NK-92 (cell line): ENCODE measurements around the gene MUC5AC.
"Not testable (repeated sequence)": the region's sequence is repeated elsewhere in the genome, so short reads cannot be mapped to it uniquely, and the experiment has no call there.

ENCODE experiments used
- DNase-seq: peaks from one replicate; lab custom pipeline; 2025; ENCODE audit not compliant: unreplicated experiment; lab: John Stamatoyannopoulos, UW

Gene MUC5AC, protein sequence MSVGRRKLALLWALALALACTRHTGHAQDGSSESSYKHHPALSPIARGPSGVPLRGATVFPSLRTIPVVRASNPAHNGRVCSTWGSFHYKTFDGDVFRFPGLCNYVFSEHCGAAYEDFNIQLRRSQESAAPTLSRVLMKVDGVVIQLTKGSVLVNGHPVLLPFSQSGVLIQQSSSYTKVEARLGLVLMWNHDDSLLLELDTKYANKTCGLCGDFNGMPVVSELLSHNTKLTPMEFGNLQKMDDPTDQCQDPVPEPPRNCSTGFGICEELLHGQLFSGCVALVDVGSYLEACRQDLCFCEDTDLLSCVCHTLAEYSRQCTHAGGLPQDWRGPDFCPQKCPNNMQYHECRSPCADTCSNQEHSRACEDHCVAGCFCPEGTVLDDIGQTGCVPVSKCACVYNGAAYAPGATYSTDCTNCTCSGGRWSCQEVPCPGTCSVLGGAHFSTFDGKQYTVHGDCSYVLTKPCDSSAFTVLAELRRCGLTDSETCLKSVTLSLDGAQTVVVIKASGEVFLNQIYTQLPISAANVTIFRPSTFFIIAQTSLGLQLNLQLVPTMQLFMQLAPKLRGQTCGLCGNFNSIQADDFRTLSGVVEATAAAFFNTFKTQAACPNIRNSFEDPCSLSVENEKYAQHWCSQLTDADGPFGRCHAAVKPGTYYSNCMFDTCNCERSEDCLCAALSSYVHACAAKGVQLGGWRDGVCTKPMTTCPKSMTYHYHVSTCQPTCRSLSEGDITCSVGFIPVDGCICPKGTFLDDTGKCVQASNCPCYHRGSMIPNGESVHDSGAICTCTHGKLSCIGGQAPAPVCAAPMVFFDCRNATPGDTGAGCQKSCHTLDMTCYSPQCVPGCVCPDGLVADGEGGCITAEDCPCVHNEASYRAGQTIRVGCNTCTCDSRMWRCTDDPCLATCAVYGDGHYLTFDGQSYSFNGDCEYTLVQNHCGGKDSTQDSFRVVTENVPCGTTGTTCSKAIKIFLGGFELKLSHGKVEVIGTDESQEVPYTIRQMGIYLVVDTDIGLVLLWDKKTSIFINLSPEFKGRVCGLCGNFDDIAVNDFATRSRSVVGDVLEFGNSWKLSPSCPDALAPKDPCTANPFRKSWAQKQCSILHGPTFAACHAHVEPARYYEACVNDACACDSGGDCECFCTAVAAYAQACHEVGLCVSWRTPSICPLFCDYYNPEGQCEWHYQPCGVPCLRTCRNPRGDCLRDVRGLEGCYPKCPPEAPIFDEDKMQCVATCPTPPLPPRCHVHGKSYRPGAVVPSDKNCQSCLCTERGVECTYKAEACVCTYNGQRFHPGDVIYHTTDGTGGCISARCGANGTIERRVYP (N-terminal part only)

DNA sequence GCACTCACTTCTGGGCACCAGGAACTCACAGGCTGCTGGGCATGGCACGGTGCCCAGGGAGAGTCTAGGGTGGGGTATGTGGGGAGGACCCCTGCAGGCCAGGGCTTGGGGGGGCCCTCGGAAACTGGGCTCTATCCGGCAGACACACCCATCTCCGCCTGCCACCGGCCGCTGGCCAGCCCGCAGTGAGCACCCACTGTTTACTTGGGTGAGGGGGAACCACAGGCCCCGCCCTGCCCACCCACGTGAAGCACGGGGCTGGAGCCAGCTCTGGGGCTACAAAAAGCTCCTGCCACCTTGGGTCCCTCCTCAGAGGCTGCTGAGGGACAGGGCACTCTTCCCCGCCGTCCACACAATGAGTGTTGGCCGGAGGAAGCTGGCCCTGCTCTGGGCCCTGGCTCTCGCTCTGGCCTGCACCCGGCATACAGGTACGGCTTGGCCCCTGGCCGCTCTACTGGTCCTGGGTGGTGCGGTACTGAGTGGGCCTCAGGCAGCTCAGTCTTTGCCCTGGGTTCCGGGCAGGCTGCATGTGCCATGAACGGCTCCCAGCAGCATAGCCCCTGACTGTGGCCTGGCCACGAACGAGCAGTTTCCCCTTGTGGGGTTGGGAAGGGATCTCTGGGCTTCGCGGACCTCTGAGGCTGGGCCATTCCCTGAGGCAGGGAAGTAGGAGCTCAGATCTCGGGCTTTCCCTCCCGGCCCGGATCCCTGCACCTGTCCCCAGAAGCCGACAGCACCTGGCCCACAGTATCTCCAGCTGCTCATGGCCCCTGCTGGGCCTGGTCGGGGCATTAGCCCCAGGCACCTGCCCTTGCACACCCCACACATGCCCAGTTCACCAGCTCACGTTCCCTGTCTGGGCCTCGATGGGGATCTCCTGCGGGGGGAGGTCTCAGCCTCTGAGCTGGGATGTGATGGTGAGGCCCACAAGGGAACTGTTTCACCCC is at the start of gene MUC5AC:
Gene MUC5AC (plus strand): TSS at position 309 of the 947 bp plus-strand sequence. CDS start 47 bp downstream, at position 356.
- DNase-seq: no peak

DNA sequence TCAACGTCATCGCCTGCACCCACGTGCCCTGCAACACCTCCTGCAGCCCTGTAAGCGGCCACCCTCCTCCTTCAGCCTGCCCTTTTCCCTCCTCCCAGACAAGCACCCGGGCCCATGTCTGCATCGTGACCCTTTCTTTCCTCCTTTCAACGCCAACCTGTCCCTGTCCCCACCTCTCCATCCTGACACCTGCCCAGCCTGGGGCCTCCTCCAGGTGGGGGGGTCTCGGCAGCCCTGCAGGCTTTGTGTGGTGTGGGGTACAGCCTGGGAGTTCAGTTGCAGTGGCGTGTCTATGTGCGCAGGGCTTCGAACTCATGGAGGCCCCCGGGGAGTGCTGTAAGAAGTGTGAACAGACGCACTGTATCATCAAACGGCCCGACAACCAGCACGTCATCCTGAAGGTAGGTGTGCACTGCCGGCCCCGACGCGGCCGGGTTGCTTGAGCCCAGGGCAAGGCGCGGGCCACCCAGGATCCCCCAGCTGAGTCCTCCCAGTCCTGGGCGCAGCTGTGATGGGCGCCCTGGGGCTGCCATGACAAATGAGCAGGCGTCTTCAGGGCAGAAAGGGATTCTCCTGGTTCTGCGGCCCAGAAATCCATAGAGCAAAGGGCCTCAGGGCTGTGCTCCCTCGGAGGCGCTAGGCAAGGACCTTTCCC is 49.4 kb upstream of the MUC5AC start:
- DNase-seq: no peak

DNA sequence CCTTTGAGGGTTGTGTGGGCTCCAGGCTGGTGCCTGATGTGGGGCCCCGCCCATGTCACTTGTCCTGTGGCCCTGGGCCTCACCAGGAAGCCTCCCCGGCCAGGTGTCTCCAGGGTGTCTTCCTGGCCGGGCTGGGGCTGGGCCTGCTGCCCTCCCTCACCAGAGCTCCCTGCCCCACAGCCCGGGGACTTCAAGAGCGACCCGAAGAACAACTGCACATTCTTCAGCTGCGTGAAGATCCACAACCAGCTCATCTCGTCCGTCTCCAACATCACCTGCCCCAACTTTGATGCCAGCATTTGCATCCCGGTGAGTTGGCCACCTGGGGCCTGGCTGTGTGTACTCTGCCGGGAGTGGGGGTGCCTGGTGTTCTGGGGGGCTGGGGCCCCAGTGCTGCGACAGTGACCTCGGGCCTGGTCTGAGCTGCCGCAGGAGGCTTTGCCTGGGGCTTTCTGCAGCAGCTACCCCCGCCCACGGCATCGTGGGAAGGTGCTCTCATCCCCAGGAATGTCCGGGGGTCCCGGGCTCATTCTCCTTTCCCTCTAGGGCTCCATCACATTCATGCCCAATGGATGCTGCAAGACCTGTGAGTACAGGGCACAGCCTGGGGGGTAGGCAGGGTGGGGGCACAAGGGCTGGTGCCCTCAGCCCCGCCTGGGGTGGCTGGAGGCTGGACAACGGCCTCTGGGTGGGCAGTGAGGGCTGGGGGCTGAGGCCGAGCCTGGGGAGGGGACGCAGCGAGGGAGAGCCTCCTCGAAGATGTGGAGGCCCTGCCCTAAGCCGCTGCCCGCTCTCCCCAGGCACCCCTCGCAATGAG is 48.4 kb upstream of the MUC5AC start:
- no peak for DNase-seq

DNA sequence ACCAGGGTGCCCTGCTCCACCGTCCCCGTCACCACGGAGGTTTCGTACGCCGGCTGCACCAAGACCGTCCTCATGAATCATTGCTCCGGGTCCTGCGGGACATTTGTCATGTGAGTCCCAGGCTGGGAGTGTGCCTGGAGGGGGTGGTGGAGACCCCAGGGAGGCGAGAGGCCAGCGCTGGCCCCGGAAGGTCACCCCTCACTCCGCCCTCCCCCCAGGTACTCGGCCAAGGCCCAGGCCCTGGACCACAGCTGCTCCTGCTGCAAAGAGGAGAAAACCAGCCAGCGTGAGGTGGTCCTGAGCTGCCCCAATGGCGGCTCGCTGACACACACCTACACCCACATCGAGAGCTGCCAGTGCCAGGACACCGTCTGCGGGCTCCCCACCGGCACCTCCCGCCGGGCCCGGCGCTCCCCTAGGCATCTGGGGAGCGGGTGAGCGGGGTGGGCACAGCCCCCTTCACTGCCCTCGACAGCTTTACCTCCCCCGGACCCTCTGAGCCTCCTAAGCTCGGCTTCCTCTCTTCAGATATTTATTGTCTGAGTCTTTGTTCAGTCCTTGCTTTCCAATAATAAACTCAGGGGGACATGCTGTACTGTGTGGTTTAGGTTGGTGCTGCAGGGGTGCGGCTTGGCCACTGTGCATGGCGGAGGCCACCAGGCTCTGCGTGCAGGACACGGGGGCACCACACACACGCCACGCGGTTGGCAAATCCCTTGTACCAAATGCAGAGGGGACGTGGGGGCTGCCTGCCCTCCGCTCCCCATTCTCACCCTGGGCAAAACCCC is 47.6 kb upstream of the MUC5AC start:
- no peak for DNase-seq

DNA sequence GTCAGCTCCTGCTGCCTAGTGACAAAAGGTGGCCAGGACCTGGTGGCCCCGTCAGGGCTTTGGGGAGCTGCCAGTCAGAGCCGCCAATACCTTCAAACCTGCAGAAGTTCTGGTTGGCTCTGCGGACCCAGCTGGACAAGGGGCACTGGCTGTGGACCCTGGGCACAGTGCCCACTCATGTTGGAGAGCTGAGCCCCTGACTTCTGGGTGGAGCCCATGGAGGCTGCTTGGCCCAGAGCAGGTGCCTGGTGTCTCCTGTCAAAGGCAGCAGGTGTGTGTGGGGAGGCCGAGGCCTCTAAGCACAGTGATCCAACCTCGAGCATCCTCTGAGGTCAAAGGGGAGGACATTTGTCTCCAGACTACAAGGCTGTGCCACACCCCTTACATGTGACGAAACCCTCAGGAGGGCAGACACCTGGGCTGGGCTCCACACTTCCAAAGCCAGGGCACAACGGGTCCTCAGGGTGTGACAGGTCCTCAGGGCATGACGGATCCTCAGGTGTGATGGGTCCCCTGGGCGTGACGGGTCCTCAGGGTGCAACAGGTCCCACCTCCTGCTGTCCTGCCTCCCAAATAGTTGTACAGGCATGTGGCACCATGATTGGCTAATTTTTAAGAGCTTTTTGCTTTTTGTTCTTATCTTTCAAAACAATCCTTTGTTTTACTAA is 46.1 kb upstream of the MUC5AC start:
- DNase-seq: no peak

DNA sequence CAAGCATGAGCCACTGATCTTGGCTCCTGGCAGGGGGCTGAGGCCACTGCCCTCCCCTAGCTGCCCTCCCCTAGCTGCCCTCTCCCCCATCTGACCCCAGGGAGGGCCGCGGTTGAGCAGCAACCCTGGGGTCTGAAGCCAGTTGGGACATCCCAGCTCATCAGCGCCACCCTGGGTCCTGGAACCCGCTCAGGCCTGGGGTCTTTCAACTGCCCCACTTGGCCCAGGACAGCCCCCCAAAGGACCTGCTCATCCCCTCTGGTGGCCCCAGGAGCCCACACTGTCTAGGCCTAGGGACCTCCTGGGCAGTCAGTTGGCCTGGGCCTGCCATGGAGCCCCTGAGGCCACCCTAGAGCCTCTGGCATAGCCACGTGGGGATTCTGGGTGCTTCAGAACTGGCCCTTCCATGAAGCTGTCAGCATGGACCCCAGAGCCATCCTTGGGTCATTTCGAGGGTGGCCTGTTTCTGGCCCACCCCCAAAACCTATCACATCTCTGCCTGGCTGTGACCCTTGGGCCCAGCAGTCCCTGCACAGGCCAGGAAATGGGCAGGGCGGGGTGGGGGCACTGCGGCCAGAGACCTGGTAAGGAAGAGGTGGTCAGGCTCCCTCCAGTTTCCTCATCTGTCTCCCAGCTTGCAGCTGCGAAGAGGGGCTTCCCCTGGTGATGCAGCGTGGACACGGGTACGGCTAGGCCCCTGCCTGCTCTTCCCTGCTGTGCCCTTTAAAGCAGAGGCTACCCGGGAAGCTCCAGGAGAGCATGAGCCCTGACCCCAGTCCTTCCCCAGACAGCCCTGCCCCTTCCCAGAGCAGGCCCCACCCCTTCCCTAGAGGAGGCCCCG is 45.2 kb upstream of the MUC5AC start:
- DNase-seq: no peak

DNA sequence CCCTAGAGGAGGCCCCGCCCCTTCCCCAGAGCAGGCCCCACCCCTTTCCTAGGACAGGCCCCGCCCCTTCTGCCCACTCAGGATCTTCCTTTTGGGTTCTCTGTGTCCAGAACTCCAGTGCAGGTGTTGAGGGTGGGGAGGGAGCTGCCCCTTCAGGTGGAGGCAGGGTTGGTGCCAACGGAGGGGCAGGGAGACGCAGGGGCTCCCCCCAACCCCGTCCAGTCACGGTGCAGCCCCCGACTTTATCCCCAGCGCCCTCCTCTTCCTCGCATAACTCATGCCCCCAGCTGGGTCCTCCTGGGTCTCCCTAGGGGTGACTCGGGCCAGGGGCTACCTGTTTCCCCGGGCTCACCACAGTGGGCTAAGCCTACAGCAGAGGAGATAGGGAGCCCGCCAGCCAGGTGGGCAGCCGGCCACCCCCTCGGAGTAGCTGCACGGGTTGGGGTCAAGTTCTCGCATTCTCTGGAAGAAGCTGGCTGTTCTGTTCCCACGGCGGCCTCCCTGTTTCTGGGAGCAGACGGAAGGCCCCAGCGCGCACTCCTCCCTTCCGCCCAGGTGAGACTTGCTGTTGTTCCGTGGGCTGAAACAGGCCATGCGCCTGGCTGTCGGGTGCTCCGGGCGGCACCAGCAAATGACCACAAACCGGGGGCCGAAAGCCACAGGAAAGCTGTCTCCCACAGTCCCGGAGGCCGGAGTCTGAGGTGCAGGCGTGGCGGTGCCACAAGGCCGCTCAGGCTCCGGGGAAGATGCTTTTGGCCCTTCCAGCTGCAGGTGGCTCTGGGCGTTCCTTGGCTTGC is 44.1 kb upstream of the MUC5AC start:
- DNase-seq: no peak

DNA sequence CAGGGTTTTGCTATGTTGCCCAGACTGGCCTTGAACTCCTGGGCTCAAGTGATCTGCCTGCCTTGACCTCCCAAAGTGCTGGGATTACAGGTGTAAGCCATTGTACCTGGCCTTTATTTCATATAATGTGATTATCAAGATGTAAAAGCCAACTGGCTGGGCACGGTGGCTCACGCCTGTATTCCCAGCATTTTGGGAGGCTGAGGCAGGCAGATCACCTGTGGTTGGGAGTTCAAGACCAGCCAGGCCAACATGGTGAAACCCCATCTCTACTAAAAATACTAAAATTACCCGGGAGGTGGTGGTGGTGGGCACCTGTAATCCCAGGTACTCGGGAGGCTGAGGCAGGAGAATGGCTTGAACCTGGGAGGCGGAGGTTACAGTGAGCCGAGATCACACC is 42.5 kb upstream of the MUC5AC start:
- not testable (repeated sequence) for DNase-seq

DNA sequence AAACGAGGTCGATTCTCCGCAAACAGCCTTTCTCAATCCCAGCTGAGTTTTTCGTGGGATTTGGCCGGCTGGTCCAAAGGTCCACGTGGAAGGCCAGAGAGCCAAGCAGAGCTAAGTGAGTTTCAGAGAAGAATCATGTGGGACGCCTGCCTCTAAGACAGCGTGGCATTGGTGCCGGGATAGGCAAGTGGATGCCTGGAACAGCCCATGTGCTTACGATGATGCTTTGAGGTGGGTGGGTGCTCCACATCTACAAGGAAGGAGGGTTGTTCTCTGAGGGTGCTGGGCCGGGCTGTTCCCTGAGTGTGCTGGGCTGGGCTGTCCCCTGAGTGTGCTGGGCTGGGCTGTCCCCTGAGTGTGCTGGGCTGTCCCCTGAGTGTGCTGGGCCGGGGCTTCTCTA is 41.6 kb upstream of the MUC5AC start:
- no peak for DNase-seq

DNA sequence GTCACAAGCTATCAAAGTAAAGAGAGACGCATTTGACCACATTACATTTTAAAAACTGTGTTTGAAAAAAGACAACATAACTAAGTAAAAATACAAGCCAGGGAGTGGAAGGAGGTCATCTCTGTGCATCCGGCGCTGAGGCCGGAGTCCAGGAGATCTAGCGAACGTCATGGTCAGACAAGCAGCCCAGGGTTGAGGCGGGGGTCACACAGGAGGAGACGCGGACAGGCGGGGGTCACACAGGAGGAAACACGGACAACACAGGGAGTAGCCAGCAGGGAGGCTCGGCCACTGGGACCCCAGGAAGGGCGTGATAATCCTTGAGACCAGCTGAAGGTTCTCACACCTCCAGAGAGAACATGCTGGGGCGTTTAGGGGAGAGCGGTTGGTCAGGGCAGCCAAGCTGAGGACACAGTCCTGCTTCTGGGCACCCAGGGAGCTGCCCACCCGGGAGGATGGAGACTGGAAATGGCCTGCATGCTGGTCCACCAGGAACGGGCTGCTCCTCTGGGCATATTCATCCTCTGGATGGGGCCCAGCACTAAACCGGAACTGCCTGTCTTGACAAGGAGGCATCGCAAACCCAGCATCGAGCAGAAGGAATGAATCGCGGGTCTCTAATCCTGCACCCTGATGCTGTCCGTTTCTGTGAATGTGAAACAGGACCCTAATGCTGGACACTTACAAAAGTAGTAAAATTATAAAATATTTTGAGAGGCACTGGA is 40.9 kb upstream of the MUC5AC start:
- no peak for DNase-seq

DNA sequence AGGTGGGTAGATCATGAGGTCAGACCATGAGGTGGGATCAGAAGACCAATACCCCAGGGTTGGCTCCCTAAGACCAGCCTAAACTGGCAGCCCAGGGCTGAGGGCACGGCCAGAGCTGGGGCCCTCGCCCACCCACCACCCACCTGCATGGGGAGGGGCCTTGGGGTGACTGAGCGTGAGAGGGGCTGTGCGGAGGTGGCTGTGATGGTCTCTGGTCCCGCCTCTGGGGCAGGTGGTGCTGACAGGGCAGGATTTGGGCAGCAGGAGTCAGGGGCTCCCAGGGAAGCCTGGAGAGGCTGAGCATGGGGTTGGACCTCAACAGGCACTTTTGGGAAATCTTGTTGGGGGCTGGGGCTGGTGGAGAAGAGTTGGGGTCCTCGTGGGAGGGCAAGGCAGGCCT is 39.8 kb upstream of the MUC5AC start:
- no peak for DNase-seq

DNA sequence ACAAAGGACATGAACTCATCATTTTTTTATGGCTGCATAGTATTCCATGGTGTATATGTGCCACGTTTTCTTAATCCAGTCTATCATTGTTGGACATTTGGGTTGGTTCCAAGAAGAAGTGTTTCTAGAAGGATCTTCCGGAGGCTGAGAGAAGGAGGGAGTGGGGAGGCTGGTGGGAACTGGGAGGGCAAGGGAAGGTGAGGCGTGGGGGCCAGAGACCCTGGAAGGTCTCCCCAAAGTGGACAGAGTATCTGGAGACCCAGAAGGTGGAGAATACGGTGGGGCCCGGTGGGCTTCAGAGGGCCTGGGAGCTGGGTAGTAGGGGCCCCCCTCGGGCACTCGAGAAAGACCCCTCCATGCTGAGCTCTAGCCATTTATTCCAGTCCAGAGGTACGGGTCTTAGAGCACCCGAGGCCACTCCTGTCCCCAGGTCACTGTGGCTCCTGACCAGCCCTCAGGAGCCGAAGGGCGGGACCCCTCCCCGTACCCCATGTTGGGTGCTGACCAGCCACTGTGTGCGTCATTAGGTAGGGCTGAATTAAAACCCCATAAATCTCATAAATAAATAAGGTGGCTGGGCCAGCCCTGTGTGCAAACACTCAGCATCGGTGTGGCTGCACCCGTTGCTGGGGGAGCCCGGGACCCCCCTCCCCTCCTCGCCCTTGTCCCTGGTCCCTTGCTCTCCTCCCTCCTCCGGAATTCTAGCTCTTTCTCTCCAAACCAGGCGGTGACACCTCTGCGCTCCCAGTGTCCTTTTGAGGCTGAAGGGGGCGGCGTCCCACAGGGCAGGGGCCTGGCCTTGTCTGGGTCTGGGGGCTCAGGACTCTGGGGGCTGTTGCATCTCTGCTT is 38.8 kb upstream of the MUC5AC start:
- no peak for DNase-seq

DNA sequence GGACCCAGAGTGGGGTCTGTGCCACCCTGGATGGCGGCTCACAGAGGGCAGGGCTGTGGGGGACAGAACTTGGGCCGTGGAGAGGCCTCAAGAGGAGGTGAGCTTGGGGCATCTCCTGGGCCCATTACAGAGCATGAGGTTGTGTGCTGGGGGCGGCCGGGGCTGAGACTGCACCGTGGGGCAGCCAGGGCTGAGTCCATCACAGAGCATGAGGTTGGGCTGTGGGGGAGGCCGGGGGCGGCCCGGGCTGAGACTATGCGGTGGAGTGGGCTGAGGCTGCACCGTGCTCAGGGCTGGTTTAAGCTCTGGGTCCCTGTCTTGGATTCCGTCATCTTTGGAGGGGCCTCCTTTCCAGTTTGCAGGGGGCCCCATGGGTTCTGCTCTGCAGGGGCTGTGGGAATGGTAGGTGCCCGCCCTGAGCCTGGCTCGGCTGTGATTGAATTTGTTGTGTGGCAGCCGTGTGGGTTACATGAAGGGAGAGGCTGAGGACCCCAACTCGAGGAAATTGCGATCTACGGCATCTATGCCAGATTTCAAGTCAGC is 38.1 kb upstream of the MUC5AC start:
- no peak for DNase-seq
